SJSA1 (cell line): ENCODE results near the gene CDH6. TPM values are rescaled to one million over a fixed set of nuclear protein-coding genes. Genes with fewer than 3 reads are reported as not detected.
"Not testable (repeated sequence)": the region's sequence is repeated elsewhere in the genome, so short reads cannot be mapped to it uniquely, and the experiment has no call there.

Experiments
- DNase-seq, 2 experiments: peaks; one replicate each; pipeline ENCODE4 v3.0.0-alpha.2; 2015 to 2020; ENCODE audit warnings: low spot score in 2 of 2, low read depth in 1 of 2
- H3K27ac ChIP-seq: fragments of 250-450 bp; sonication (Bioruptor Pico); 2 replicates; pipeline ENCODE4 v1.5.1; 2020; ENCODE audit warnings: mild to moderate bottlenecking, moderate library complexity
- H3K27me3 ChIP-seq: fragments of 250-450 bp; sonication (Bioruptor Pico); replicated peaks from 2 replicates; pipeline ENCODE4 v1.5.1; 2020; ENCODE audit warnings: mild to moderate bottlenecking, moderate library complexity
- H3K36me3 ChIP-seq: fragments of 250-450 bp; sonication (Bioruptor Pico); 2 replicates; pipeline ENCODE4 v1.5.1; 2020; ENCODE audit warnings: mild to moderate bottlenecking
- H3K4me1 ChIP-seq: fragments of 250-450 bp; sonication (Bioruptor Pico); replicated peaks from 2 replicates; pipeline ENCODE4 v1.6.1; 2021; ENCODE audit warnings: mild to moderate bottlenecking
- H3K4me3 ChIP-seq: fragments of 250-450 bp; sonication (Bioruptor Pico); 2 replicates; pipeline ENCODE4 v1.5.1; 2020; ENCODE audit warnings: mild to moderate bottlenecking
- H3K9me3 ChIP-seq: fragments of 250-450 bp; sonication (Bioruptor Pico); replicated peaks from 2 replicates; pipeline ENCODE4 v1.5.1; 2020; ENCODE audit warnings: mild to moderate bottlenecking
- total RNA-seq: library from RNA; depleted of rRNA; stranded (reverse); fragments of >200 nt; shearing (Covaris generic); gene quantifications from 2 replicates; pipeline ENCODE4 v1.2.3, GENCODE V29; 2014

Gene CDH6
- total RNA-seq, 1 experiment from 2014 or later, result 0.13 TPM

DNA sequence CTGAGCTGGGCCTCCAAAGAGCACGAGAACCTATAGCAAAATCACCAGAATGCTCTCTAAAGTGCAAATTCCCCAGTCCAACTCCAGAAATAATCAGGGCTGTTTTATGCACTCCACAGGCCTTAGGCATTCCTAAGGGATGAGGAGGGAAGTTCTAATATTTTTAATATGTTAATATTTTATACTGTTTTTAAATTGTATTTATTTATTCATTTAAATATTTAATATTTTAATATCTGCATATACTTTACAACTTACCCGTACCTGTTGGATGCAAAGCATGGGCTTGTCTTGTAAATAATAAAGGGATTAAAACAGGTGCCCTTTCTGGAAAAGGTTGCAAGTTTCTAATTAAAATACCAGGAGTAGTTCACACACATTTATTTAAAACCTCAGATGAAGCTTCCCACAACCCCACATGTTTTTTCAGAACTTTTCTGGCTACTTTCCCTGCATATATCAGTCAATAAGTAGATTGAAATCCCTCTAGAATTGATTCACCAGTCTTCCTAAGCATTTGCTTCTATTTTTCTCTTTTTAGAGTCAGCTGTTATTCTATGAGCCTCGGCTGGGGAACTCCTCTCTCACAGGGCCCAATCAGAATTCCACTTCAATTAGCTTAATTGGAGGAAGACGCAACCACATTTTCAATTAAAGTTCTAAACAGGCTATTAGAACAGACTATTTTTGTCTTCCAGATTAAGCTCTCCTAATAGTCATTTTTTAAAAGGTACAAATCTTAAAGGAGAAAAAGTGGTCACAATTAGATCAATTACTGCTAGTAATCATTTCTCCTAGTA, 140.8 kb downstream of the CDH6 start:
- DNase-seq, result no peak
- Histone ChIP-seq H3K36me3 (no peaks in the 10 kb centered on the region), H3K4me3 (no peak overlapping the region), H3K27ac (no peak overlapping the region), H3K9me3 (no peaks in the 10 kb centered on the region), H3K4me1 (no peaks in the 10 kb centered on the region), H3K27me3 (no peaks in the 10 kb centered on the region)

DNA sequence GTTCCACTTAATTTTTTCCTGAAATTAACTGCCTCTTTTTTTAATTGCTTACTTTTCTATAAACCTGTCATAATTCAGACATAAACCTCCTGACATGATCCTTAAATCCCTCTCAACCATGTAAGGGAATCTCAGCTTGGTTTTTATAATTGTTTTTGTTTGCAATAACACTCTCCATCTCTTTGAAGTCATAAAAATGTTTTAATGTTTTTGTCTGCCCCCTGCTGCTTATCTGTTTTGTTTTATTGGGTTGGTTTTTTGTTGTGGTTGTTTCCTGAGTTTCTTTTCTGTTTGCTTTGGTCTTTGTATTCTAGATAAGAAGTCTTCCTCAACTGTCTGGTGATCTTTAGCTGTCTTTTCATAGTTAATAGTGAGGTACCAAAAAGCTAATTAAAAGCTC, 142.0 kb downstream of the CDH6 start:
- no peak for DNase-seq
- no peaks in the 10 kb centered on the region for H3K4me1 ChIP-seq
- H3K27me3 ChIP-seq, result no peaks in the 10 kb centered on the region
- H3K9me3 ChIP-seq, result no peaks in the 10 kb centered on the region
- H3K36me3 ChIP-seq, result no peaks in the 10 kb centered on the region
- no peak overlapping the region for H3K27ac ChIP-seq
- H3K4me3 ChIP-seq, result no peak overlapping the region

DNA sequence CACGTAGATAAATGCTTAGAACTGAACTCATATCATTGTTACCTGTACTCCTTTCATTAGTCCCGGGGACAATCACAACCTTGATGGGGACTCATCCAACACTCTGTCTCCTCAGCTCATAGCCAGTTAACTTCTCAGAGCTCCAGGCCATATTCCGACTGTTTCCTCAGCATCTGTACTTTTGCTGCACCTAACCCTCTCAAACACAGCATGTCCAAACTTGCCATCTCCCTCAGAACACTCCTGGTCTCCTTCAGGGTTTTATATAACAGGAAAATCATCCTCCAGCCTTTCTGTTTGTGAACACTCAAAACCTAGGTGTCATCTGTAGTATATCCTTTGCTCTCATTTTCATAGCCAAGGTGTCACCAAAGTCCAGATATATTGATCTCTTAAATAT, 150.5 kb downstream of the CDH6 start:
- Histone ChIP-seq H3K36me3 (no peaks in the 10 kb centered on the region), H3K27me3 (no peaks in the 10 kb centered on the region), H3K9me3 (no peaks in the 10 kb centered on the region), H3K4me3 (no peak overlapping the region), H3K27ac (no peak overlapping the region), H3K4me1 (no peaks in the 10 kb centered on the region)
- no peak for DNase-seq

DNA sequence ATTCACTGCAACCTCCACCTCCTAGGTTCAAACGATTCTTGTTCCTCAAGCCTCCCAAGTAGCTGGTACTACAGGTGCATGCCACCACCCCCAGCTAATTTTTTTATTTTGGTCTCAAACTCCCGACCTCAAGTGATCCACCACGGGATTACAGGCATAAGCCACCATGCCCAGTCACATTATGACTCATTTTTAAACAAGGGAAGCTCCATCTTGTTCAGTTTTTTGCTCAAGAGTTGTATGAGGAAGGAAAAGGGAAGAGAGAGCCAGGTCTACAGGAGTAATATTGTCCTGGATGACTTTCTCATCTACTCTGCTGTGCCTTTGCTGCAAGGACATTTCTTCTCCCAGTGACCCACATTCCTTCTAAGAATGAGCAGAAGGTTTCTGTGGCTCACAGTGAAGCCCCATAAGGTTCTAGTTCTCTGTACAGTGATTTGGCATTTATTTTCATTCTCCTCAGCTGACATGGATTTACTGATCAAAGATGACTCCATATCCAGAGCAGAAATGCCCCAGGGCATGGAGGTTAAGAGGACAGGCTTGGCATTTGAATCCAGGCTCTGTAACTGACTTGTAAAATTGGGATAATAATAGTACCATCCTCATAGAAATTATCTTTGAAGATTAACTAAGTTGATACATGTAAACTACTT, 153.5 kb downstream of the CDH6 start:
- no peak for DNase-seq
- Histone ChIP-seq H3K4me3 (no peak overlapping the region), H3K27ac (no peak overlapping the region), H3K36me3 (no peaks in the 10 kb centered on the region), H3K9me3 (no peaks in the 10 kb centered on the region), H3K27me3 (no peaks in the 10 kb centered on the region), H3K4me1 (no peaks in the 10 kb centered on the region)

DNA sequence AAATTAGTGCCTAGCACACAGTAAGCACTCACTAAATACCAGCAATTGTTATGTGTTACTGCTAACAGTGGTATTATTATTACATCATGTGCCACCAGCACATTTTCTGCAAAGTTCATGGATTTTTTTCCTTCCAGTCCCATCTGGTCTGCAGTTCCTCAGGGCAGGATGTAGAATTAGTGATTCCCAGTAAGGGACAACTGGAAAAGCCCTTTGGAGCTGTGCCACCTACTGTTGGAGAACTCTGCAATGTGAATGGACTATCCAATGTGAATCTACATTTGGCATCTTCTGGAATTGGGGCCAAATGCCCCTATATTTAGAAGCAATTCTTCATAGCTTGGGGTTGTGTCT, 154.0 kb downstream of the CDH6 start:
- Histone ChIP-seq H3K27me3 (no peaks in the 10 kb centered on the region), H3K9me3 (no peaks in the 10 kb centered on the region), H3K36me3 (no peaks in the 10 kb centered on the region), H3K27ac (no peak overlapping the region), H3K4me1 (no peaks in the 10 kb centered on the region), H3K4me3 (no peak overlapping the region)
- no peak for DNase-seq

DNA sequence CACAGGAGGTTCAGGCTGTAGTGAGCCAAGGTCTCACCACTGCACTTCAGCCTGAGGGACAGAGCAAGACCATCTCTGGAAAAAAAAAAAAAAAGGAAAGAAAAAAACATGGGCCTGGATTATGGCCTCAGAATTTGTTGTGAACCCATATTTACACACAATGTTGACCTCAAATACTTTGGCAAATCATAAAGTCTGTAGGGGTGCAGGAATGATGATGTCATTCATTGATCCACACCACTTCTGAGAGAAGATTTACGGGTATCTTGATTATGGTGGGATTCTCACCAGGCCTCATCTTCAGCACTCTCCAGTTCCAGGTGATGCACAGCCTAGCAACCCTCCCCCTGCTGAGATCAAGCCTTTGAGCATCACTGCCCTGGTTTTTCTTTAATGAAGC, 156.9 kb downstream of the CDH6 start:
- Histone ChIP-seq H3K27ac (no peak overlapping the region), H3K4me1 (no peaks in the 10 kb centered on the region), H3K36me3 (no peaks in the 10 kb centered on the region), H3K4me3 (no peak overlapping the region), H3K27me3 (no peaks in the 10 kb centered on the region), H3K9me3 (no peaks in the 10 kb centered on the region)
- DNase-seq, result no peak

DNA sequence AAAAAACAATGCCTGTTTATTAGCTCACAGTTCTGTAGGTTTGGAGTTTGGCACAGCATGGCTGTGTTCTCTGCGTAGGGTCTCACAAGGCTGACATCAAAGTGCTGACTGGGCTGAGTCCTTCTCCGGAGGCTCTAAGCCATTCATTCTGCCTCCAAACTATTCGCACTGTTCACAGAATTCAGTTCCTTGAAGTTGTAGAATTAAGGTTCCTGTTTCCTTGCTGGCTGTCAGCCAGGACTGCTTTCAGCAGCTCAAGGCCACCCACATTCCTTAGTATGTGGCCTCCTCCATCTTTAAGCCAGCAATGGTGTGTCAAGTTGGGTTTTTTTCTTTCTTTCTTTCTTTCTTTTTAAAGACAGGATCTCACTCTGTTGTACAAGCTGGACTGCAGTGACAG, 161.9 kb downstream of the CDH6 start:
- H3K27ac ChIP-seq, result no peak overlapping the region
- no peaks in the 10 kb centered on the region for H3K4me1 ChIP-seq
- no peaks in the 10 kb centered on the region for H3K36me3 ChIP-seq
- no peaks in the 10 kb centered on the region for H3K27me3 ChIP-seq
- no peaks in the 10 kb centered on the region for H3K9me3 ChIP-seq
- no peak for DNase-seq
- no peak overlapping the region for H3K4me3 ChIP-seq

DNA sequence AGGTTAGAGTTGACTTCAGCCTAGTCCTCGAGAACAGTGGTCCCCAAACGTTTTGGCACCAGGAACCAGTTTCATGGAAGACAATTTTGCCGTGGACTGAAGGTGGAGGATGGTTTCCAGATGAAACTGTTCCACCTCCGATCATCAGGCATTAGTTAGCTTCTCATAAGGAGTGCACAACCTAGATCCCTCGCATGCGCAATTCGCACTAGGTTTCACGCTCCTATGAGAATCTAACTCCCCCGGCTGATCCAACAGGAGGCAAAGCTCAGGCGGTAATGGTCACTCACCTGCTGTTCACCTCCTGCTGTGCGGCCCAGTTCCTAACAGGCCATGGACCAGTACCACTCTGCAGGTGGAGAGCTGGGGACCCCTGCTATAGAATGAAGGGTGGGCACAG, 163.6 kb downstream of the CDH6 start:
- DNase-seq, result no peak
- H3K4me3 ChIP-seq, result no peak overlapping the region
- no peak overlapping the region for H3K27ac ChIP-seq
- H3K4me1 ChIP-seq, result no peaks in the 10 kb centered on the region
- no peaks in the 10 kb centered on the region for H3K36me3 ChIP-seq
- H3K9me3 ChIP-seq, result no peaks in the 10 kb centered on the region
- no peaks in the 10 kb centered on the region for H3K27me3 ChIP-seq

DNA sequence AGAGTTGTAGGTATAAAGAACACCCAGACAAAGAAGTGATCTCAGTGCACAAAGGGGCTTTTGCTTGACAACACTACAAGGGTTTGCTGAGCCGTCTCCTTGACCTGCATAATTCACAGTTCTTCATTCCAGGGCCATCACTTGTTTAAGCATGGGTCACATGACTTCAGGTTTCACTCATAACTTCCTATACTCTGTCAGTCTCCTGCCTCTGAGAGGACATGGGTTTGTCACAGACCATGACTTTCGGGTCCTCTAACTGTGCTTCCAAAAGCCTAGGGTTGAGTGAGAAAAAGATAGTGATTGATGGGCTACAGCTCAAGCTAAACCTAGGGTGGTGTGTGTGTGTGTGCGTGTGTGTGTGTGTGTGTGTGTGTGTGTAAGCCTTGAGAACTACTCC, 166.4 kb downstream of the CDH6 start:
- Histone ChIP-seq H3K36me3 (no peaks in the 10 kb centered on the region), H3K4me3 (no peak overlapping the region), H3K27ac (no peak overlapping the region), H3K9me3 (no peaks in the 10 kb centered on the region), H3K27me3 (no peaks in the 10 kb centered on the region), H3K4me1 (no peaks in the 10 kb centered on the region)
- DNase-seq, result no peak

DNA sequence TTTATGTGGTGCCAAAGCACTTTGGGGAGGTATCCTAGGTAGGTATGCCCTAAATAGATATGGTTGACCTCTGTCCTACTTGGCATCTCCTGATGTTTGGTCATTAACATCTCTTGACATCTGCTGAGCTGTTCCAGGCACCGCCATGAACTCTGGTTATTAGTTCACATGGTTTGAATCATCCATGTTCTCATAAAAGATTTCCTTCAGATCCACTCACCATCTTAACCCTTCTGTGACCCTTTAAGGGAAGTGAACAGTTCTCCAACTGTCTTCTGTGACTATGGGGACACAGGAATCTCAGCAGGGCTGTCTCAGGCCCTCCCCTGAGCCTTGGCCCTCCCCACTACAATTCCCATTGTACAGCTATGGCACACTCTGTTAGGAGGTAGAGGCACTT, 167.7 kb downstream of the CDH6 start:
- no peak for DNase-seq
- H3K27me3 ChIP-seq, result no peaks in the 10 kb centered on the region
- no peak overlapping the region for H3K27ac ChIP-seq
- no peaks in the 10 kb centered on the region for H3K4me1 ChIP-seq
- H3K36me3 ChIP-seq, result no peaks in the 10 kb centered on the region
- no peak overlapping the region for H3K4me3 ChIP-seq
- H3K9me3 ChIP-seq, result no peaks in the 10 kb centered on the region

DNA sequence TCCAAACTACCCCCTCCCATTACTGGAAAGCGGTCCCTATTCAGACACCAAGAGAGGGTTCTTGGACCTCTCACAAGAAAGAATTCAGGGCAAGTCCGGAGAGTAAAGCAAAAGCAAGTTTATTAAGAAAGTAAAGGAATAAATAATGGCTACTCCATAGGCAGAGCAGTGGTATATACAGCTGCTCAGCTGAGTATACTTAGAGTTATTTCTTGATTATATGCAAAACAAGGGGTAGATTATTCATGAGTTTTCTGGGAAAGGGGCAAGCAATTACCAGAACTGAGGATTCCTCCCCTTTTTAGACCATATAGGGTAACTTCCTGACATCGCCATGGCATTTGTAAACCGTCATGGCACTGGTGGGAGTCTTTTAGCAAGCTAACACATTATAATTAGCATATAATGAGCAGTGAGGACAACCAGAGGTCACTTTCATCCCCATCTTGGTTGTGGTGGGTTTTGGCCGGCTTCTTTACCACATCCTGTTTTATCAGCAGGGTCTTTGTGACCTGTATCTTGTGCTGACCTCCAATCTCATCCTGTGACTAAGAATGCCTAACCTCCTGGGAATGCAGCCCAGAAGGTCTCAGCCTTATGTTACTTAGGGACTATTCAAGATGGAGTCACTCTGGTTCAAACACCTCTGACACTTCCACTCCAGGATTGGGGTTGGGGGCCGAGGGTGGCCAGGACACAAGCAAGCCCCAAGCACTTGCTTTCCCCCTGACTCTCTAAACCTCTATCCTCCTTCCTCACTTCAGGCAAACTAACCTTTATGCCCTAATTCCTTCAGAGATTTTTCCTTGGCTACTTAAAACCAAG, 168.4 kb downstream of the CDH6 start:
- not testable (repeated sequence) for H3K9me3 ChIP-seq, DNase-seq, H3K4me3 ChIP-seq, H3K27ac ChIP-seq, H3K4me1 ChIP-seq, H3K27me3 ChIP-seq, H3K36me3 ChIP-seq

DNA sequence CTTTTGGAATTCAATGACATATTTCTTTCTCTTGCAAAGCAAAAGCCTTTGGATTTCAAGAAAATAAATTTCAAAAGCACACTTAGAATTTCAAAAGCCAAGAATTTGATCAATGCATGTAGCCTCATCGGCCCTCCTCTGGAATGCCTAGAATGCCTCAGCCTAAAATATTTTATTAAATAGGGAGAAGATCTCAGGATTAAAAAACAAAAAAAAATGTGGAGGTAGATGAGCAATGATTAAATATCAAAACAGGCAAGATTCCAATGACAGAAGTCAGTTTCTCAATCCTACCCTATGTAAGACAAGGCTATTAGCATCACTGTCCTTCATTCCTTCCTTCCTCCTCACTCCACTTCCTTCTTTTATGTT, 169.0 kb downstream of the CDH6 start:
- no peaks in the 10 kb centered on the region for H3K4me1 ChIP-seq
- DNase-seq, result no peak
- no peaks in the 10 kb centered on the region for H3K27me3 ChIP-seq
- no peaks in the 10 kb centered on the region for H3K9me3 ChIP-seq
- no peak overlapping the region for H3K27ac ChIP-seq
- H3K4me3 ChIP-seq, result no peak overlapping the region
- no peaks in the 10 kb centered on the region for H3K36me3 ChIP-seq

DNA sequence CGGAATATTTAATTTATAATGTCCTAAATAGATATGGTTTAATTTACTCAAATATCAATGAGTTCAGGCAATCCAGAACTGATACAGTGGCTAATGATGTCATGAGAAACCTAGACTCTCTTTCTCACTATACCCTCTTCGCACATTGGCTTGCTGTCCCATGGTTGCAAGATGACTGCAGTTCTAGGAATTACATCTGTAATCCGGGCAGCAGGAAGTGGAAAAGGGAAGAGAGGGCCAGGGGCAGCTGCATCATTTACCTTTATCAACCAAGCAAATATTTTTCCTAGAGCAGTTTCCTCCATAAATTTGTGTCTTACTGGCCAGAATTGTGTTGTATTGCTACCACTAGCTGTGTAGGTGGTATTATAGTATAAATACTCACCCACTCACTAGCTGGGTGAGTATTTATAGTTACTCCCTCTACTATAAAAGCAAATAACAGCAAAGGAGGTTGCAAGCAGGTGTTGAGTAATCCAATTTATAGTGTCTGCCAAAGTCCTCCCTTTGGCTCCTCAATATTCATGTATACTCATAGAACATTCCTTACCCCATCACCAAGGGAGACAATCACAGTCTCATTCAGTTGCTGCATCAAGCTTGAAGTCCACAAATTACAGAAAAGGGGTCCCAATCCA, 169.6 kb downstream of the CDH6 start:
- no peaks in the 10 kb centered on the region for H3K36me3 ChIP-seq
- no peaks in the 10 kb centered on the region for H3K27me3 ChIP-seq
- no peaks in the 10 kb centered on the region for H3K9me3 ChIP-seq
- no peak for DNase-seq
- H3K27ac ChIP-seq, result no peak overlapping the region
- H3K4me1 ChIP-seq, result no peaks in the 10 kb centered on the region
- no peak overlapping the region for H3K4me3 ChIP-seq
